GM23248 (cell line): ENCODE measurements around the gene ABHD17A. TPM values are rescaled to one million over a fixed set of nuclear protein-coding genes. Genes with fewer than 3 reads are reported as not detected.

Experiments used
- DNase-seq: peaks from one replicate; pipeline ENCODE4 v3.0.0-alpha.2; 2015
- H2AFZ ChIP-seq: fragments of 200-600 bp; sonication (generic); 2 replicates; pipeline ENCODE4 v1.6.1; 2016; ENCODE audit warnings: antibody characterized with exemption
- H3F3A ChIP-seq: fragments of 200-600 bp; sonication (generic); 2 replicates; pipeline ENCODE4 v1.6.1; 2016; ENCODE audit warnings: mild to moderate bottlenecking, antibody characterized with exemption, mixed run types; ENCODE audit not compliant: insufficient read depth
- H3K27ac ChIP-seq: fragments of 200-600 bp; sonication (generic); 2 replicates; pipeline ENCODE4 v1.5.1; 2016; ENCODE audit warnings: mild to moderate bottlenecking
- H3K27me3 ChIP-seq: fragments of 200-600 bp; sonication (generic); replicated peaks from 2 replicates; pipeline ENCODE4 v1.6.1; 2016; ENCODE audit warnings: mild to moderate bottlenecking; ENCODE audit not compliant: insufficient read depth
- H3K36me3 ChIP-seq: fragments of 200-600 bp; sonication (generic); 2 replicates; pipeline ENCODE4 v1.6.1; 2016; ENCODE audit warnings: low read depth, mild to moderate bottlenecking
- H3K4me1 ChIP-seq: fragments of 200-600 bp; sonication (generic); 2 replicates; pipeline ENCODE4 v1.6.1; 2016; ENCODE audit warnings: mild to moderate bottlenecking; ENCODE audit not compliant: insufficient read depth
- H3K4me2 ChIP-seq: fragments of 200-600 bp; sonication (generic); one replicate; pipeline ENCODE4 v1.6.1; 2016; ENCODE audit warnings: mild to moderate bottlenecking; ENCODE audit not compliant: unreplicated experiment
- H3K4me3 ChIP-seq: fragments of 200-600 bp; sonication (generic); 2 replicates; pipeline ENCODE4 v1.5.1; 2016; ENCODE audit warnings: mild to moderate bottlenecking
- H3K79me2 ChIP-seq: fragments of 200-600 bp; sonication (generic); 2 replicates; pipeline ENCODE4 v1.6.1; 2016; ENCODE audit warnings: mild to moderate bottlenecking; ENCODE audit not compliant: insufficient read depth
- H3K9ac ChIP-seq: fragments of 200-600 bp; sonication (generic); 2 replicates; pipeline ENCODE4 v1.6.1; 2016; ENCODE audit warnings: mild to moderate bottlenecking
- H3K9me2 ChIP-seq: fragments of 200-600 bp; sonication (generic); 2 replicates; pipeline ENCODE4 v1.6.1; 2016; ENCODE audit warnings: mixed run types, mild to moderate bottlenecking, moderate library complexity; ENCODE audit not compliant: insufficient read depth
- H3K9me3 ChIP-seq: fragments of 200-600 bp; sonication (generic); one replicate; pipeline ENCODE4 v1.6.1; 2017; ENCODE audit warnings: low read depth
- H4K20me1 ChIP-seq: fragments of 200-600 bp; sonication (generic); 2 replicates; pipeline ENCODE4 v1.6.0; 2016; ENCODE audit not compliant: insufficient read depth
- EZH2 ChIP-seq: fragments of 200-600 bp; sonication (generic); IDR thresholded peaks from 2 replicates; pipeline ENCODE4 v1.6.1; 2018; ENCODE audit warnings: antibody characterized with exemption, mild to moderate bottlenecking; ENCODE audit not compliant: insufficient read depth, poor library complexity, severe bottlenecking
- EZH2phosphoT487 ChIP-seq: fragments of 200-600 bp; sonication (generic); IDR thresholded peaks from 2 replicates; pipeline ENCODE4 v1.6.1; 2018; ENCODE audit warnings: antibody characterized with exemption, moderate library complexity, mild to moderate bottlenecking, low read depth; ENCODE audit not compliant: insufficient read depth
- WGBS, 2 experiments: methylation state at CpG; one replicate each; pipeline ENCODE4 v1.1.6; 2015 to 2017; ENCODE audit warnings: low lambda C conversion rate in 2 of 2, low coverage in 1 of 2; ENCODE audit errors: missing lambda C conversion rate in 2 of 2; 5-methylcytosine and 5-hydroxymethylcytosine counted together
- in situ Hi-C: fragments of 300-500 bp; cut with MboI; formaldehyde crosslinking; loops from 2 replicates; pipeline ENCODE4 v1.15.0; 2020
- polyA plus RNA-seq: library from polyadenylated mRNA; unstranded; fragments of >200 nt; fragmentation: Nextera tagmentation; extraction: Ambion mirVana; gene quantifications from 2 replicates; pipeline ENCODE4 v1.2.1, GENCODE V29; 2016
- total RNA-seq: library from RNA; depleted of rRNA; stranded (reverse); fragments of >200 nt; shearing (Covaris generic); gene quantifications from 2 replicates; pipeline ENCODE4 v1.2.3, GENCODE V29; 2014

Gene ABHD17A
- total and polyA plus RNA-seq, 2 experiments from 2014 or later = 37.6 to 157 TPM

DNA sequence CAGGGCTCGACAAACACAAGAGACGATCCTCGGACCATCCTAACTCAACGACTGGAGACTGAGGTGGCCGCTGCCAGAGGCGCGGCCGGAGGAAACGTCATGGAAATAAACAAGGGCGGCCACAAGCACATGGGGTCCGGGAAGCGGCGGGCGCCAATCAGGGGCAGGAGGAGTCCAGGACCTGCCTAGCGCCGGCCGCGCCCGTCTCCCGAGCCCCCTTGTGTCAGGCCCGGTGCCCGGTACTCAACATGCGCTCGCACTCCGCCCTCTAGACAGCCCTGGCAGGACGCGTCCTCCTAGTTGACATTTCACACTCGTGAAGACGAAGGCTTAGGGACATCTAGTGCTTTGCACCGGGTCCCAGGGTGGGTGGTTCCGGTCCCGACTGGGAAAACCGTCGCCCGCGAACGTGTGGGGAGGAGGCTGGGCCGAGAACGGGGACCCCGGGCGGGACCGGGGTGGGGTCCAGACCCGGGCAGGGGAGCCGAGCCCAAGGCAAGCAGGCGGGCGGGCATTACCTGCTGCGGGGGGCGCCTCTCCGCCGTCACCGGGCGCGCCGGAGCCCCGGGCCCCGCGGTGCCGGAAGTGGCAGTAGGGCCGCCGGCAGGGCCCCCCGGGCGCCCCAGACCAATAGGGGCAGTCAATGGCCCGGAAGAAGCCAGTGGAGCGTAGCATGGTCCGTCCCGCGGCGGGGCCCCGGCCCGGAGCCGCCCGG, 37.5 kb downstream of the ABHD17A start:
- peak overlapping the region; percentile 99 for H3K9ac ChIP-seq
- peaks cover 73% of the 10 kb centered on the region for H3K79me2 ChIP-seq
- in situ Hi-C loops = no loop called here
- no peaks in the 10 kb centered on the region for H3K9me2 ChIP-seq
- H3F3A ChIP-seq = peaks cover 12% of the 10 kb centered on the region; the same call in 1 of the 2 replicates
- peak overlapping the region; percentile 92 for H3K4me3 ChIP-seq
- TF ChIP-seq EZH2 = no peak
- no peak for TF ChIP-seq EZH2phosphoT487
- peak overlapping the region; percentile 97 for H3K27ac ChIP-seq
- no peaks in the 10 kb centered on the region for H3K9me3 ChIP-seq
- WGBS, 2 experiments = 1 to 2% methylated on average over 35 to 37 of the region's 72 CpGs
- peak overlapping the region; percentile 87 for H3K4me2 ChIP-seq
- H3K36me3 ChIP-seq = no peaks in the 10 kb centered on the region
- no peak overlapping the region; the same call in 1 of the 2 replicates for H2AFZ ChIP-seq
- peak; percentile 87 for DNase-seq
- H3K27me3 ChIP-seq = no peaks in the 10 kb centered on the region
- H3K4me1 ChIP-seq = peaks cover 9% of the 10 kb centered on the region
- H4K20me1 ChIP-seq = no peaks in the 10 kb centered on the region

DNA sequence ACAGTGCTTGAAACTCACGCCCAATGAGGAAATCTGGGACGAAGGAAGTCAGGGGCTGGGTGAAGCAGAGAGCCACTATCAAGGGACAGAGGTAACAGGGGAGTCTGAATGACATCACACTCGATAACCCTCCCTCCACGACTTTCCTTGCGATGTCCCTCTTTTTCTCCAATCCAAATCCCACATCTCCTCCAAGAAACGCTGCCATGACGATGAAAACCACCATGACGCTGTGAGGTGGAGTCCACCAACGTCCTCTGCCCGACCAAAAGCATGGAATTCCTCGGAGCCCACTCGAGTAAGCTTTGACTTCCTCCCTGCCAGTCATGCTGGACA, 38.0 kb downstream of the ABHD17A start:
- Histone ChIP-seq H3K4me3 (peak overlapping the region; percentile 92), H3K36me3 (no peaks in the 10 kb centered on the region), H3K4me2 (peak overlapping the region; percentile 87), H2AFZ (no peak overlapping the region; the same call in 1 of the 2 replicates), H4K20me1 (no peaks in the 10 kb centered on the region), H3K9me3 (no peaks in the 10 kb centered on the region), H3K27me3 (no peaks in the 10 kb centered on the region), H3K9me2 (no peaks in the 10 kb centered on the region), H3K79me2 (peaks cover 73% of the 10 kb centered on the region), H3K9ac (peak overlapping the region; percentile 99), H3K27ac (peak overlapping the region; percentile 97), H3F3A (peaks cover 12% of the 10 kb centered on the region; the same call in 1 of the 2 replicates), H3K4me1 (peaks cover 9% of the 10 kb centered on the region)
- in situ Hi-C loops = no loop called here
- TF ChIP-seq EZH2 (no peak), EZH2phosphoT487 (no peak)
- DNase-seq = no peak
- 6% methylated on average over 12 of the region's 12 CpGs for WGBS, 2 experiments

DNA sequence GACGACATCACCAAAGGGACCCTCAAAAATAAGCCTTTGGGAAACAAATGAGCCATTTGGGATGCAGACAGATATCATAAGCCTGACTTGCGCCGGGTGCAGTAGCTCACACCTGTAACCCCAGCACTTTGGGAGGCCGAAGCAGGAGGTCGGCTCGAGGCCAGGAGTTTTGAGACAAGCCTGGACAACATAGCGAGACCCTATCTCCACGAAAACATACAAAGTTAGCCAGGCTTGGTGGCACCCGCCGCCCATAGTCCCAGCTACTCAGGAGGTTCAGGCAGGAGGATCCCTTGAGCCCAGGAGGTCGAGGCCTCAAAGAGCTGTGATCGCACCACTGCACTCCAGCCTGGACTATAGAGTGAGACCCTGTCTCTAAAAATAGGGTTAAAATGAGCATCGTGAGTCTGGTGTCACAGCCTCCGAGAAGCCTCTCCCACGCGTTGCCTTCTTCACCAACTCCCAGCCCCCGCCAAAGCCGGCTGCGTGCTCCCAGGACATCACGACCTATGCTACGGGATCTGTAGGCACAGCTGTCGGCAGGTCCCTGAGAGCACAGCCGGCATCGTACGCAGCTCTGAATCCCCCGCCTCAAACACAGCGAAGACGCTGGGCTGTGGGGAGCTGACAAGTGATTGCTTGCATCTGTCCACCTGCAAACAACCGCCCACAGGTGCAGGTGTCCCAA, 38.6 kb downstream of the ABHD17A start:
- H3K9ac ChIP-seq = peak overlapping the region; percentile 99
- no peaks in the 10 kb centered on the region for H4K20me1 ChIP-seq

DNA sequence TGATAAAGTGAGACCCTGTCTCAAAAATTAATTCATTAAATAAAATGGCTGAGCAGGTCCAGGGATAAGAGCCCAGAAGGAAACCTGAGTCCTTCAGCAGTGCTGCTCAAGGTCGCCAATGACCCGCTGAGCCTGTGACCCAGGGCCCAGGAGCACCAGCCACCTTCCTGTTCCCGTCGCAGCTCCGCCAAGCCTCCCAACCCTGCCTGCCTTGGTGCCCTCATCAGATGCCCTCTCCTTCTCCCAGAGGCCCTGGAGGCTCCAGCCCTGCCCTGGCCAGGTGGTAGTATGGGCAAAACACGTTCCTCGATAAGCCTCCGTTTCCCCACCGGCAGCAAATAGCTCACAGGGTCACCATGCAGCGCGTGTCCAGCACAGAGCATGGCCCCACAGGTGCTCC, 39.7 kb downstream of the ABHD17A start:
- DNase-seq = no peak
- Histone ChIP-seq H4K20me1 (no peaks in the 10 kb centered on the region), H3F3A (peaks cover 12% of the 10 kb centered on the region; the same call in 1 of the 2 replicates), H3K9ac (no peak overlapping the region; the same call in 1 of the 2 replicates), H3K79me2 (peaks cover 83% of the 10 kb centered on the region), H2AFZ (no peak overlapping the region), H3K9me2 (no peaks in the 10 kb centered on the region), H3K27ac (no peak overlapping the region), H3K36me3 (no peaks in the 10 kb centered on the region), H3K27me3 (no peaks in the 10 kb centered on the region), H3K4me1 (peaks cover 9% of the 10 kb centered on the region), H3K9me3 (no peaks in the 10 kb centered on the region), H3K4me3 (no peak overlapping the region), H3K4me2 (no peak overlapping the region)
- 94 to 95% methylated on average over 11 of the region's 11 CpGs for WGBS, 2 experiments
- in situ Hi-C loops = no loop called here
- no peak for TF ChIP-seq EZH2
- TF ChIP-seq EZH2phosphoT487 = no peak

More for the DNA sequence above, 38.6 kb downstream of the ABHD17A start:
- in situ Hi-C loops = no loop called here
- Histone ChIP-seq H2AFZ (no peak overlapping the region), H3F3A (peaks cover 12% of the 10 kb centered on the region; the same call in 1 of the 2 replicates), H3K4me3 (peak overlapping the region; percentile 92), H3K4me2 (peak overlapping the region; percentile 87), H3K27me3 (no peaks in the 10 kb centered on the region), H3K9me2 (no peaks in the 10 kb centered on the region), H3K9me3 (no peaks in the 10 kb centered on the region), H3K79me2 (peaks cover 73% of the 10 kb centered on the region), H3K36me3 (no peaks in the 10 kb centered on the region), H3K4me1 (peaks cover 9% of the 10 kb centered on the region), H3K27ac (peak overlapping the region; percentile 97)
- TF ChIP-seq EZH2 (no peak), EZH2phosphoT487 (no peak)
- DNase-seq = no peak
- 81 to 82% methylated on average over 29 of the region's 29 CpGs for WGBS, 2 experiments
